ENCODE results near the gene AKAP13.

DNA sequence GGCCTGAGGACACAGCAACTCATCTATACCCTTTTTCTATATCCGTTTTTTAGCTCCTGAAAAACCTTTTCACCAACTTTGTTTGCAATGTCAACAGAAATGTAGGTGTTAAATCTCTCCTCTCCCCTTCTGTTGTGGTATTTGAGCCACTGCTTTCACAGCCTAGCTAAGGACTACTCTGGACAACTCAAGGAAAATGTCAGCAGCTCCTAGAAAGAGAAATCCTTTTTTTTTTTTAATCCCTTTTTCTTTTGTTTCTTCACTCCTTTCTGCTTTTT is 237.8 kb downstream of the AKAP13 start:
- no peak for TF ChIP-seq POLR2A (IDR thresholded peaks at IDR 0.05; ENCODE audit: extremely low read depth, insufficient read length)
- TF ChIP-seq, protein P1, sequence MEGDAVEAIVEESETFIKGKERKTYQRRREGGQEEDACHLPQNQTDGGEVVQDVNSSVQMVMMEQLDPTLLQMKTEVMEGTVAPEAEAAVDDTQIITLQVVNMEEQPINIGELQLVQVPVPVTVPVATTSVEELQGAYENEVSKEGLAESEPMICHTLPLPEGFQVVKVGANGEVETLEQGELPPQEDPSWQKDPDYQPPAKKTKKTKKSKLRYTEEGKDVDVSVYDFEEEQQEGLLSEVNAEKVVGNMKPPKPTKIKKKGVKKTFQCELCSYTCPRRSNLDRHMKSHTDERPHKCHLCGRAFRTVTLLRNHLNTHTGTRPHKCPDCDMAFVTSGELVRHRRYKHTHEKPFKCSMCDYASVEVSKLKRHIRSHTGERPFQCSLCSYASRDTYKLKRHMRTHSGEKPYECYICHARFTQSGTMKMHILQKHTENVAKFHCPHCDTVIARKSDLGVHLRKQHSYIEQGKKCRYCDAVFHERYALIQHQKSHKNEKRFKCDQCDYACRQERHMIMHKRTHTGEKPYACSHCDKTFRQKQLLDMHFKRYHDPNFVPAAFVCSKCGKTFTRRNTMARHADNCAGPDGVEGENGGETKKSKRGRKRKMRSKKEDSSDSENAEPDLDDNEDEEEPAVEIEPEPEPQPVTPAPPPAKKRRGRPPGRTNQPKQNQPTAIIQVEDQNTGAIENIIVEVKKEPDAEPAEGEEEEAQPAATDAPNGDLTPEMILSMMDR (IDR thresholded peaks at IDR 0.05; ENCODE audit: low read depth, low read length): no peak

Measured in NB4 (cell line).